Right lobe of liver (tissue), 6 donors: ENCODE data around the gene DCXR. TPM values are rescaled to one million over a fixed set of nuclear protein-coding genes. Genes with fewer than 3 reads are reported as not detected.

Source experiments
- ATAC-seq, 4 donors: fragments of 200-7000 bp; cut with Tn5 transposase; one replicate each; pipeline ENCODE4 v1.9.1; 2020; ENCODE audit warnings: mild to moderate bottlenecking in 4 of 4, moderate library complexity in 4 of 4
- DNase-seq, 3 donors: peaks; one replicate each; pipeline ENCODE4 v3.0.0-alpha.2; 2020
- H3K27ac ChIP-seq, 3 donors: fragments of 200-600 bp; one replicate each; pipeline ENCODE4 v1.8.0; 2022
- H3K27me3 ChIP-seq, 2 donors: fragments of 200-600 bp; one replicate each; pipeline ENCODE4 v1.8.0; 2022
- H3K36me3 ChIP-seq, 4 donors: fragments of 200-600 bp; sonication (generic) in 1 of 4; one replicate each; pipeline versions ENCODE4 v1.5.1 to v1.8.0; 2017 to 2022; ENCODE audit warnings: control low read depth in 1 of 4
- H3K4me1 ChIP-seq, 4 donors: fragments of 200-600 bp; sonication (generic) in 1 of 4; one replicate each; pipeline versions ENCODE4 v1.5.1 to v1.8.0; 2017 to 2022; ENCODE audit warnings: control low read depth in 1 of 4
- H3K4me3 ChIP-seq, 3 donors: fragments of 200-600 bp; one replicate each; pipeline ENCODE4 v1.8.0; 2022
- H3K9me3 ChIP-seq, 4 donors: fragments of 200-600 bp; sonication (generic) in 1 of 4; one replicate each; pipeline versions ENCODE4 v1.5.1 to v1.8.0; 2017 to 2022; ENCODE audit warnings: control low read depth in 1 of 4
- CTCF ChIP-seq, 4 donors: fragments of 200-600 bp in 3 of 4; fragments of 450-650 bp in 1 of 4; IDR thresholded peaks; one replicate each; pipeline versions ENCODE4 v1.5.1 to v1.8.0; 2016 to 2022; ENCODE audit warnings: antibody characterized with exemption in 4 of 4, mild to moderate bottlenecking in 2 of 4
- POLR2A ChIP-seq: fragments of 450-650 bp; IDR thresholded peaks from one replicate; pipeline ENCODE4 v1.6.1; 2017; ENCODE audit warnings: antibody characterized with exemption, mild to moderate bottlenecking
- WGBS: methylation state at CpG from one replicate; pipeline ENCODE4 v1.1.6; 2018; ENCODE audit warnings: low coverage, low lambda C conversion rate; ENCODE audit not compliant: insufficient coverage; ENCODE audit errors: missing lambda C conversion rate; 5-methylcytosine and 5-hydroxymethylcytosine counted together
- intact Hi-C, 2 donors: fragments of 100-400 bp; cut with DNase I; formaldehyde crosslinking; loops; one replicate each; pipeline versions ENCODE4 v1.11.2 to v1.14.1; 2022
- total RNA-seq, 6 experiments: library from RNA; depleted of rRNA in 2 of 6; stranded (reverse); fragments of >200 nt in 2 of 6; fragmentation: NEBNext Ultra II Directional in 3 of 6; extraction: Animal tissue kit (Norgen Biotek cat#: 25700) in 3 of 6; gene quantifications; one replicate each; pipeline versions ENCODE4 v1.1.0 to v1.2.4, GENCODE V29; 2016 to 2023
- donor health status: DM: no; HTN: yes; CAD: no.
- donor health status: DM: no; HTN: no; CAD: no.
- donor health status: DM: no; HTN: no; CAD: no.
- donor health status: DM: no; HTN: yes; CAD: no.
- donor health status: DM: no; HTN: yes; CAD: no.

The DCXR gene
- total RNA-seq, 6 experiments from 2014 or later, result 389 to 1,607 (median 735) TPM

- Histone ChIP-seq H3K27ac (no peak overlapping the region), H3K9me3 (no peaks in the 10 kb centered on the region), H3K4me3 (no peak overlapping the region), H3K27me3 (no peaks in the 10 kb centered on the region), H3K36me3 (no peaks in the 10 kb centered on the region), H3K4me1 (peaks cover 0 to 24% (median 9%) of the 10 kb centered on the region in 4 donors)
- DNase-seq, result peak in 1 of 3 donors; percentile 21
- TF ChIP-seq CTCF (IDR thresholded peaks at IDR 0.05) (no peak), POLR2A (no peak)
- peak; percentile 26 to 56 (median 38) for ATAC-seq
- intact Hi-C loops, result no loop called here
- 46% methylated on average over 9 of the region's 12 CpGs for WGBS
These were observed 37.9 kb downstream of the DCXR start for GRCh38 chr17:81999587-81999975.

DNA sequence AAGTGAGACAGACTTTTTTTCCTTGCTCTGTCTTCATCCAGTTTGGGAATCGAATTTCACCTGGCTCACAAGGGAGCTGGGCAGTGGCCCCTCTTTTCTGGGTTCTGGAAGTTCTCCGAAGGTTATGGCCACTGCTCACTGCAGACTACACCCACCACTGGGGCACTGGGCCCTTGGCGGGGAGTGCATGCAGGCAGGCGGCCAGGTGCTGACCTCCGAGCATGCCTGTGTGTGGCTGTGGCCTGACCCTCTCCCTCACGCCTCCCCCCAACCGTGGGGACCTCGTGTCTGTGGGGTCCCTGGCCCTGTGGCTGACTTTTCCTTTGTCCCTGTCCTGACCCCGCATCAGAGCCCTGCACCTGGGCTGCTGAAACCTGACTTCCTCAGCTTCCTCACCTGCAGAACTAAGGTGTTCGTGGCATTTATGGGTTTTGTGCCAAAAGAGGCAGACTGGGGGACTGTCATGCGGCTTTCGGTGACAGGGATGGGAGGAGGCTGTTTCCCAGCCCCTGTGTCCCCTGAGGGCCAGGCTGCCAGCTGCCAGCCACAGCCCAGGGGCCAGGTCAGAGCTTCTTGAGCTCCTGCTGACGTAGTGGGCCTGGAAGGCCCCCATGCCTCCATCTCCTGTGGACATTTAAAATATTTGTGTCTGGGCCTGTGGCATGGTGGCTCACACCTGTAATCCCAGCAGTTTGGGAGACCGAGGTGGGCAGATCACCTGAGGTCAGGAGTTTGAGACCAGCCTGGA lies 38.6 kb downstream of the DCXR start:
- H3K27me3 ChIP-seq, result no peaks in the 10 kb centered on the region
- intact Hi-C loops, result no loop called here
- TF ChIP-seq CTCF (IDR thresholded peaks at IDR 0.05) (no peak), POLR2A (no peak)
- no peak overlapping the region for H3K27ac ChIP-seq
- peaks cover 0 to 24% (median 9%) of the 10 kb centered on the region in 4 donors for H3K4me1 ChIP-seq
- ATAC-seq, result no peak
- no peak for DNase-seq
- no peaks in the 10 kb centered on the region for H3K36me3 ChIP-seq
- 42% methylated on average over 3 of the region's 14 CpGs for WGBS
- H3K9me3 ChIP-seq, result no peaks in the 10 kb centered on the region
- no peak overlapping the region for H3K4me3 ChIP-seq

GRCh38 chr17:81998212-81998611 lies 39.3 kb downstream of the DCXR start:
- TF ChIP-seq CTCF (IDR thresholded peaks at IDR 0.05), result no peak
- no peak for TF ChIP-seq POLR2A
- no peak overlapping the region for H3K27ac ChIP-seq
- intact Hi-C loops, result no loop called here
- no peak for ATAC-seq
- H3K4me3 ChIP-seq, result no peak overlapping the region
- peaks cover 0 to 24% (median 9%) of the 10 kb centered on the region in 4 donors for H3K4me1 ChIP-seq
- H3K27me3 ChIP-seq, result no peaks in the 10 kb centered on the region
- no peaks in the 10 kb centered on the region for H3K9me3 ChIP-seq
- WGBS, result 97% methylated on average over 4 of the region's 7 CpGs
- no peak for DNase-seq
- H3K36me3 ChIP-seq, result no peaks in the 10 kb centered on the region

DNA sequence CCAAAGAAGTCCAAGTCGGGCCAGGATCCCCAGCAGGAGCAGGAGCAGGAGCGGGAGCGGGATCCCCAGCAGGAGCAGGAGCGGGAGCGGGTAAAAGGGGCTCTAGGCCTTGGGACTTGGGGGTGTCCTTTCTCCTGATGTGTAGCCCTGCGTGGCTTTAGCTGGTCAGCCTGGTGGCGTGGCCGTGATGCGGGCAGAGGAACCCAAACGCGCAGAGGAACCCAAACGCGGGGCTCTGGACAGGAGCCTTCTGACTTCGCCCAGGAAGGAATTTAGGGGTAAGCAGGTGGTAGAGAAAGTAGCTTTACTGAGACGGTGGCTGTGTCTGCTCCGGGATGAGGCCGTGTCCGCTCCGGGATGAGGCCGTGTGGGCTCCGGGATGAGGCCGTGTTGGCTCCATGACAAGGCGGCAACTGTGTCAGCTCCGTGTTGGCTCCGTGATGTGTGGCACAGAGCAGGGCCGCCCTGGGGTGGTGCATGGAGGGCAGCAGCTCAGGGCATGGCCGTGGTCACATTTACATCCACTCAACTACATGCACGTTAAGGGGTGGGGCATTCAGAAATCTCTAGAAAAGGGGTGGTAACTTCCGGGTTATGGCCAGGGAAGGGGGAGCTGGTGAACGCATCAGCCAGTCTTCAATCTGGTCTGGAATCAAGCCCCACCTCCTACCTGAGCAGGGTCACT lies 40.6 kb downstream of the DCXR start:
- intact Hi-C loops, result no loop called here
- Histone ChIP-seq H3K9me3 (no peaks in the 10 kb centered on the region), H3K36me3 (no peaks in the 10 kb centered on the region), H3K4me1 (peaks cover 0 to 31% (median 14%) of the 10 kb centered on the region in 4 donors), H3K27me3 (no peaks in the 10 kb centered on the region), H3K27ac (no peak overlapping the region), H3K4me3 (no peak overlapping the region)
- 89% methylated on average over 5 of the region's 30 CpGs for WGBS
- ATAC-seq (no peak), DNase-seq (no peak)
- TF ChIP-seq POLR2A (no peak), CTCF (IDR thresholded peaks at IDR 0.05) (no peak)
